Heart left ventricle (tissue), 16 donors: ENCODE results near the gene DTX3L. TPM values are rescaled to one million over a fixed set of nuclear protein-coding genes. Genes with fewer than 3 reads are reported as not detected.

Source experiments
- ATAC-seq, 4 donors: fragments of 200-7000 bp; cut with Tn5 transposase; one replicate each; pipeline ENCODE4 v1.9.1; 2020 to 2022; ENCODE audit warnings: moderate library complexity in 4 of 4, mild to moderate bottlenecking in 3 of 4, moderate number of reproducible peaks in 1 of 4
- DNase-seq, 5 donors: peaks; one replicate each; pipeline ENCODE4 v3.0.0-alpha.2; 2020
- H3K27ac ChIP-seq, 12 donors: fragments of 200-600 bp; sonication (generic) in 4 of 12; one replicate each; pipeline versions ENCODE4 v1.5.0 to v1.8.0; 2016 to 2022; ENCODE audit warnings: mild to moderate bottlenecking in 2 of 12
- H3K27me3 ChIP-seq, 9 donors: fragments of 200-600 bp; sonication (generic) in 2 of 9; one replicate each; pipeline versions ENCODE4 v1.5.1 to v1.8.0; 2016 to 2022; ENCODE audit warnings: mild to moderate bottlenecking in 3 of 9
- H3K36me3 ChIP-seq, 9 donors: fragments of 200-600 bp; sonication (generic) in 2 of 9; one replicate each; pipeline versions ENCODE4 v1.5.0 to v1.8.0; 2018 to 2022; ENCODE audit warnings: mild to moderate bottlenecking in 2 of 9
- H3K4me1 ChIP-seq, 12 donors: fragments of 200-600 bp; sonication (generic) in 4 of 12; one replicate each; pipeline versions ENCODE4 v1.5.0 to v1.8.0; 2016 to 2022; ENCODE audit warnings: mild to moderate bottlenecking in 3 of 12
- H3K4me3 ChIP-seq, 12 donors: fragments of 200-600 bp; sonication (generic) in 4 of 12; one replicate each; pipeline versions ENCODE4 v1.5.0 to v1.8.0; 2017 to 2022; ENCODE audit warnings: mild to moderate bottlenecking in 9 of 12, moderate library complexity in 4 of 12
- H3K9me3 ChIP-seq, 12 donors: fragments of 200-600 bp; sonication (generic) in 4 of 12; one replicate each; pipeline versions ENCODE4 v1.5.0 to v1.8.0; 2016 to 2022; ENCODE audit warnings: mild to moderate bottlenecking in 1 of 12
- POLR2A ChIP-seq, 2 donors: fragments of 450-650 bp; IDR thresholded peaks; one replicate each; pipeline ENCODE4 v1.6.1; 2017; ENCODE audit warnings: antibody characterized with exemption in 2 of 2, mild to moderate bottlenecking in 2 of 2, moderate library complexity in 2 of 2
- WGBS, 4 donors: extraction: QIAGEN DNeasy Blood & Tissue Kit in 2 of 4; methylation state at CpG; one replicate each; pipeline versions ENCODE4 v1.1.5 to v1.1.7; 2013 to 2018; 5-methylcytosine and 5-hydroxymethylcytosine counted together
- intact Hi-C, 10 donors: fragments of 100-400 bp; cut with DNase I; formaldehyde crosslinking; loops; one replicate each; pipeline versions ENCODE4 v1.11.1 to v1.14.2; 2022
- polyA plus RNA-seq, 2 donors: library from polyadenylated mRNA; stranded (reverse); fragments of 200-250 nt; gene quantifications; one replicate each; pipeline ENCODE4 v1.2.3, GENCODE V29; 2013
- total RNA-seq, 9 donors: library from RNA; depleted of rRNA in 2 of 9; stranded (reverse); fragments of >200 nt in 2 of 9; fragmentation: NEBNext Ultra II Directional in 3 of 9; extraction: Animal tissue kit (Norgen Biotek cat#: 25700) in 3 of 9; gene quantifications; one replicate each; pipeline versions ENCODE4 v1.1.0 to v1.2.4, GENCODE V29; 2016 to 2023
- TF ChIP-seq, protein P1 (sequence below), 12 donors: fragments of 200-600 bp; sonication (generic) in 4 of 12; IDR thresholded peaks; one replicate each; pipeline versions ENCODE4 v1.5.0 to v1.8.0; 2018 to 2022; ENCODE audit warnings: antibody characterized with exemption in 12 of 12, mild to moderate bottlenecking in 5 of 12
- donor health status: ischemic (EF 13 %, LVEDD 7.1; RV severe dilation, severe dysfunction).
- donor health status: healthy with polysubstance abuse.
- donor health status: DM: no; HTN: yes; CAD: no.
- donor health status: DM: no; HTN: no; CAD: no.
- donor health status: ischemic (EF 25% LVEDD 6.9; RV normal size, moderate dysfunction).
- donor health status: ischemic (EF 25% LVEDD 5.7; RV mildly dilated, moderate dysfunction).
- donor health status: healthy.
- donor health status: DM: yes; HTN: yes; CAD: no.
- donor health status: ischemic (EF 35%, LVEDD 5.7; RV mildly dilated, moderate dysfunction).
- donor health status: nonischemic (EF 11% LVEDD 7.7; RV severe dilation, severe dysfunction).
- donor health status: DM: yes; HTN: yes; CAD: no.
- donor health status: PGD.
- donor health status: ischemic (EF 29% LVEDD 5.4; RV normal size, mild dysfunction).
- donor health status: nonischemic (EF 23%, LVEDD 6.1; RV moderate dilation, normal function).

The DTX3L gene
- total and polyA plus RNA-seq, 11 donors = 4.8 to 78.2 (median 12.9) TPM

DNA sequence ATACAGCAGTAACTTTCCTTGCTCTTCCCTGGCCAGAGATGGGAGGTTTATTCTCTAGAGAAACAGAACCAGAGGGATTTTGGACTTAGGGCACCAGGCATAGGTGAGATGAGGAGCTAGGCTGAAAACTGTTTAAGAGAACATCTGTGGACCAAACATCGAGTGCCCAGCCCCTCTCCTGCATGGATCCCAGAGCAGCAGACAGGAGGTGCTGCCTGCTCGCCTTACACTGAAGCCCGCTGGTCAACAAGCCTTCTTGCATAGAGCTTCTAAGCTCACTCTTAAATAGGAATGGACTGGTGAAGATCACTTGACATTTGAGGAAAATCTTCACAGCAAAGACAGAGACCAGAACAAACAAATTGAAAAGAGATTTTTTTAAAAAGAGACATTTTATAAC lies 54.5 kb downstream of the DTX3L start:
- DNase-seq = no peak
- intact Hi-C loops = no loop called here
- no peak for TF ChIP-seq POLR2A (IDR thresholded peaks at IDR 0.05)
- TF ChIP-seq, protein P1, sequence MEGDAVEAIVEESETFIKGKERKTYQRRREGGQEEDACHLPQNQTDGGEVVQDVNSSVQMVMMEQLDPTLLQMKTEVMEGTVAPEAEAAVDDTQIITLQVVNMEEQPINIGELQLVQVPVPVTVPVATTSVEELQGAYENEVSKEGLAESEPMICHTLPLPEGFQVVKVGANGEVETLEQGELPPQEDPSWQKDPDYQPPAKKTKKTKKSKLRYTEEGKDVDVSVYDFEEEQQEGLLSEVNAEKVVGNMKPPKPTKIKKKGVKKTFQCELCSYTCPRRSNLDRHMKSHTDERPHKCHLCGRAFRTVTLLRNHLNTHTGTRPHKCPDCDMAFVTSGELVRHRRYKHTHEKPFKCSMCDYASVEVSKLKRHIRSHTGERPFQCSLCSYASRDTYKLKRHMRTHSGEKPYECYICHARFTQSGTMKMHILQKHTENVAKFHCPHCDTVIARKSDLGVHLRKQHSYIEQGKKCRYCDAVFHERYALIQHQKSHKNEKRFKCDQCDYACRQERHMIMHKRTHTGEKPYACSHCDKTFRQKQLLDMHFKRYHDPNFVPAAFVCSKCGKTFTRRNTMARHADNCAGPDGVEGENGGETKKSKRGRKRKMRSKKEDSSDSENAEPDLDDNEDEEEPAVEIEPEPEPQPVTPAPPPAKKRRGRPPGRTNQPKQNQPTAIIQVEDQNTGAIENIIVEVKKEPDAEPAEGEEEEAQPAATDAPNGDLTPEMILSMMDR (IDR thresholded peaks at IDR 0.05) = no peak
- Histone ChIP-seq H3K4me3 (no peak overlapping the region), H3K27ac (no peak overlapping the region), H3K27me3 (no peaks in the 10 kb centered on the region), H3K36me3 (no peaks in the 10 kb centered on the region), H3K9me3 (no peaks in the 10 kb centered on the region), H3K4me1 (no peaks in the 10 kb centered on the region)
- WGBS, 4 donors = 54 to 76% (median 67%) methylated on average over 3 of the region's 3 CpGs
- no peak for ATAC-seq

DNA sequence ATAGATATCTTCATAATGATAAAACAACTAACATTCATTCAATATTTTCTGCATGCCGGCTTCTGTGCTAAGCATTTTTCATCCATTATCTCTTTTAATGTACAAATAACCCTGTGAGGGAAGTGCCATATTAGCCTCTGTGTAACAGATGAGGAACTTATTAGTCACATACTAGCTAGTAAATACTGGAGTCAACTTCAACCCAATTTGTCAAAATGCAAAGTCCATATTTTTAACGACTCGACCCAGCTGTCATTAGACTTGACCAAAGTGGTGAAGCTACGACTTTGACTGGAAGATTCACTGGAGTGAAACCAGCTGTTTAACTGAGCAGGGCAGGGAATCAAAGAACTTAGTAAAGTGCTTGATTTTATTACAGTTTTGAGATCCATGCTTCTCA lies 54.9 kb downstream of the DTX3L start:
- no peak for DNase-seq
- H3K4me3 ChIP-seq = no peak overlapping the region
- intact Hi-C loops = no loop called here
- no peaks in the 10 kb centered on the region for H3K9me3 ChIP-seq
- H3K27ac ChIP-seq = no peak overlapping the region
- no peaks in the 10 kb centered on the region for H3K4me1 ChIP-seq
- no peaks in the 10 kb centered on the region for H3K36me3 ChIP-seq
- WGBS, 4 donors = 61 to 78% (median 71%) methylated on average over 4 of the region's 4 CpGs
- TF ChIP-seq, protein P1 (IDR thresholded peaks at IDR 0.05) = no peak
- no peak for TF ChIP-seq POLR2A (IDR thresholded peaks at IDR 0.05)
- no peaks in the 10 kb centered on the region for H3K27me3 ChIP-seq
- no peak for ATAC-seq

DNA sequence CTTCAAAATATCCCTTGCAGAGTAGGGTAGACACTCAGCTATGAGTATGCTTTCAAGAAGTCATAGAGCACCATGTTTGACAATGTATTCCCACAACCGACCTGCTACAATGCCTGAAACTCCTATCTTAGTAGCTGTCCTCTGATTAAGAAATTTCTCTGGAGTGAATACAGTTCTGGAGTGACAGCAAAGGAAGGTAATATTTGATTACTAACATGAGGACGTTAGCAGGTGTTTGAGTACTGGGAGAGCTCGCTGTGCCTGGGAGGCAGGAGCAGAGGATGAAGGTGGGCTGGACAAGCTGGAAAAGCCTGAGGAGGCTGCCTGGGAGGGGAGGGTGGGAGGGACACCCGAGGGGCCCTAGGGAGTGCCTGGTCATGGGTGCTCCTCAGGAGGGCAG lies 56.3 kb downstream of the DTX3L start:
- WGBS, 4 donors = 59 to 71% (median 64%) methylated on average over 4 of the region's 4 CpGs
- TF ChIP-seq, protein P1 (IDR thresholded peaks at IDR 0.05) = no peak
- no peak for TF ChIP-seq POLR2A (IDR thresholded peaks at IDR 0.05)
- ATAC-seq (no peak), DNase-seq (no peak)
- no peak overlapping the region for H3K27ac ChIP-seq
- H3K4me3 ChIP-seq = no peak overlapping the region
- no peaks in the 10 kb centered on the region for H3K9me3 ChIP-seq
- intact Hi-C loops = no loop called here
- no peaks in the 10 kb centered on the region for H3K36me3 ChIP-seq
- H3K27me3 ChIP-seq = no peaks in the 10 kb centered on the region
- no peaks in the 10 kb centered on the region for H3K4me1 ChIP-seq

DNA sequence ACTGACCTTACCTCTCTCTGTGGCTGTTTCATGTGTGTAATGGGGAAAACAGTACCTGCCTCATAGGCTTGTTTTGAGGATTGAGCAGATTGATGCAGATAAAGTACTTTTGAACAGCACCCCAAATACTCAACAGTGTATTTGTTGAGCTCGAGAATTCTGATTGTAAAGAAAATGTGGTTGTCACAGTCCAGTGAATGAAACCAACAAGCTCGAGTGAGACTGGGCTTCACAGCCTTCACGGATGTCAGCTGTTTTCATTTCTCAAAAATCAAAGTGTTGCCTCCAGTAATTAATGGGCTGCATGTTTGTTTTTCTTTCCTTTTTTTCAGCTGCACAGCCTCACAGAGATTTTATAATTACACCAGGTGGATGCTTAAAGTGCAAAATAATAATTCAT lies 57.0 kb downstream of the DTX3L start:
- no peaks in the 10 kb centered on the region for H3K4me1 ChIP-seq
- H3K4me3 ChIP-seq = no peak overlapping the region
- intact Hi-C loops = no loop called here
- ATAC-seq (no peak), DNase-seq (no peak)
- no peaks in the 10 kb centered on the region for H3K36me3 ChIP-seq
- H3K27ac ChIP-seq = no peak overlapping the region
- H3K9me3 ChIP-seq = no peaks in the 10 kb centered on the region
- TF ChIP-seq, protein P1 (IDR thresholded peaks at IDR 0.05) = no peak
- no peak for TF ChIP-seq POLR2A (IDR thresholded peaks at IDR 0.05)
- 61 to 73% (median 67%) methylated on average over 3 of the region's 3 CpGs for WGBS, 4 donors
- H3K27me3 ChIP-seq = no peaks in the 10 kb centered on the region
